PC-9 (cell line): Measurements from ENCODE around the gene TLN1. TPM values are rescaled to one million over a fixed set of nuclear protein-coding genes. Genes with fewer than 3 reads are reported as not detected.

Experiments
- BruUV-seq: library from RNA; stranded (reverse); fragments of 400-500 nt; replicated peaks from 2 replicates; lab custom pipeline; 2021; lab: Mats Ljungman, UMichigan
- CTCF ChIA-PET: fragments of 300-600 bp; sonication (Branson Sonifier 250); formaldehyde crosslinking; loops from one replicate; lab custom pipeline; 2022; ENCODE audit warnings: antibody characterized with exemption; lab: Charles Lee
- POLR2A ChIA-PET: fragments of 300-600 bp; sonication (Branson Sonifier 250); formaldehyde crosslinking; loops from one replicate; lab custom pipeline; 2022; ENCODE audit warnings: antibody characterized with exemption; ENCODE audit not compliant: unreplicated experiment; lab: Charles Lee
- DNase-seq, 2 experiments: peaks; one replicate each; pipeline versions ENCODE4 v3.0.0 to v3.0.0-alpha.2; 2015 to 2022; ENCODE audit warnings: mixed read lengths in 1 of 2
- H2AFZ ChIP-seq: fragments of 200-600 bp; sonication (generic); 2 replicates; pipeline ENCODE4 v1.8.1; 2017; ENCODE audit warnings: antibody characterized with exemption
- H3F3A ChIP-seq: fragments of 200-600 bp; sonication (generic); 2 replicates; pipeline ENCODE4 v1.8.1; 2017; ENCODE audit warnings: antibody characterized with exemption, mild to moderate bottlenecking, low read depth; ENCODE audit not compliant: insufficient read depth
- H3K27ac ChIP-seq: fragments of 200-600 bp; sonication (generic); 2 replicates; pipeline ENCODE4 v1.6.1; 2016; ENCODE audit warnings: mixed run types
- H3K27me3 ChIP-seq: fragments of 200-600 bp; sonication (generic); 2 replicates; pipeline ENCODE4 v1.6.1; 2016; ENCODE audit warnings: low read depth, mixed run types; ENCODE audit not compliant: insufficient read depth
- H3K36me3 ChIP-seq: fragments of 200-600 bp; sonication (generic); 2 replicates; pipeline ENCODE4 v1.6.1; 2016; ENCODE audit warnings: low read depth, mixed run types
- H3K4me1 ChIP-seq: fragments of 200-600 bp; sonication (generic); replicated peaks from 2 replicates; pipeline ENCODE4 v1.6.1; 2016; ENCODE audit warnings: mixed run types; ENCODE audit not compliant: insufficient read depth
- H3K4me2 ChIP-seq: fragments of 200-600 bp; sonication (generic); 2 replicates; pipeline ENCODE4 v1.6.1; 2017; ENCODE audit warnings: mixed run types
- H3K4me3 ChIP-seq: fragments of 200-600 bp; sonication (generic); 2 replicates; pipeline ENCODE4 v1.6.1; 2016; ENCODE audit warnings: mixed run types
- H3K79me2 ChIP-seq: fragments of 200-600 bp; sonication (generic); 2 replicates; pipeline ENCODE4 v1.6.1; 2017; ENCODE audit warnings: low read depth, mixed run types
- H3K9me2 ChIP-seq: fragments of 200-600 bp; sonication (generic); 2 replicates; pipeline ENCODE4 v1.8.1; 2017; ENCODE audit warnings: mild to moderate bottlenecking; ENCODE audit not compliant: insufficient read depth
- H3K9me3 ChIP-seq: fragments of 200-600 bp; sonication (generic); 2 replicates; pipeline ENCODE4 v1.8.1; 2016; ENCODE audit warnings: low read depth; ENCODE audit not compliant: insufficient read depth
- H4K20me1 ChIP-seq: fragments of 200-600 bp; sonication (generic); 2 replicates; pipeline ENCODE4 v1.8.1; 2017; ENCODE audit not compliant: insufficient read depth
- CTCF ChIP-seq: fragments of 200-600 bp; sonication (generic); conservative IDR thresholded peaks from 2 replicates; pipeline ENCODE4 v1.6.1; 2017; ENCODE audit warnings: mixed run types, antibody characterized with exemption, mild to moderate bottlenecking, moderate library complexity
- EZH2 ChIP-seq: fragments of 200-600 bp; sonication (generic); IDR thresholded peaks from 2 replicates; pipeline ENCODE4 v1.8.0; 2017; ENCODE audit warnings: antibody characterized with exemption, low read depth
- intact Hi-C: fragments of 100-400 bp; cut with micrococcal nuclease; formaldehyde crosslinking; loops from one replicate; pipeline ENCODE4 v1.10.0; 2022; ENCODE audit not compliant: unreplicated experiment
- total RNA-seq: library from RNA; stranded (reverse); gene quantifications from 2 replicates; pipeline ENCODE4 v1.2.3, GENCODE V29; 2021

TLN1 gene
- total RNA-seq, 1 experiment from 2014 or later, result 101 TPM

GRCh38 chr9:35660966-35661415, 71.0 kb downstream of the TLN1 start:
- H2AFZ ChIP-seq, result no peak overlapping the region
- intact Hi-C loops, result no loop called here
- no peaks in the 10 kb centered on the region for H4K20me1 ChIP-seq
- H3F3A ChIP-seq, result peaks cover 22% of the 10 kb centered on the region; the same call in 1 of the 2 replicates
- H3K79me2 ChIP-seq, result 0 out of 2 replicates have a peak, but pooled peaks cover 16% of the 10 kb centered on the region
- no peak for DNase-seq
- H3K27me3 ChIP-seq, result no peaks in the 10 kb centered on the region
- H3K4me1 ChIP-seq, result peaks cover 33% of the 10 kb centered on the region
- H3K4me2 ChIP-seq, result no peak overlapping the region
- H3K9me3 ChIP-seq, result no peaks in the 10 kb centered on the region
- no peaks in the 10 kb centered on the region for H3K9me2 ChIP-seq
- no peak overlapping the region for H3K4me3 ChIP-seq
- 0 out of 2 replicates have a peak, but pooled peaks have one; percentile 24 for TF ChIP-seq CTCF
- TF ChIP-seq EZH2, result no peak
- no peaks in the 10 kb centered on the region for H3K36me3 ChIP-seq
- CTCF ChIA-PET, result interaction anchor here (0.8 to 1.2 kb wide), 5 partner anchors 12 to 72 kb away, joined by 3 to 5 read pairs (median 4); partner anchors contain the start of genes CA9 and CREB3
- H3K27ac ChIP-seq, result no peak overlapping the region
- POLR2A ChIA-PET, result interaction anchor here (0.7 kb wide), 2 partner anchors 8 to 9 kb away, joined by 3 read pairs; no protein-coding TSS in a partner anchor
- BruUV-seq, result no TSS peak

DNA sequence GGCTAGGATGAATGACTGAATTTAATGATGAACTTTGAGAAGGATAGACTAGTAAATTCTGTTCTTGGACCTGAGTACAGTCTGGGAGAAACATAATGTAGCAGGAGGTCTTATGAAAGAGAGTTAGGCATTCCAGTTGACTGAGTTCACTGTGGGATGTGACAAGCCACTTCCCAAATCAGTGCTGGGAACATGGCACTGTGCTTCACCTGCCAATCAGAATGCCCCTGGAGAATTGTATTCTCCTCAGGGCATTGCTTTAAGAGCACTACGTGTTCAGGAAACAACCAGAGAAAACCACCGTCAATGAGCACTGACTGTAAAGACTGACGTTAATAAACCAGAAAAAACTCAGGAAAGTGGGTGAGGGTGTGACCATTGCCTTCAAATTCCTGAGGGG, 72.7 kb downstream of the TLN1 start:
- Histone ChIP-seq H3K27me3 (no peaks in the 10 kb centered on the region), H3K9me2 (no peaks in the 10 kb centered on the region), H3K27ac (peak overlapping the region; percentile 94), H3K36me3 (no peaks in the 10 kb centered on the region), H3K4me2 (peak overlapping the region; percentile 80), H3K4me3 (peak overlapping the region; percentile 72; the same call in 1 of the 2 replicates), H4K20me1 (no peaks in the 10 kb centered on the region), H3K4me1 (peaks cover 29% of the 10 kb centered on the region), H2AFZ (no peak overlapping the region), H3K9me3 (no peaks in the 10 kb centered on the region), H3F3A (peaks cover 22% of the 10 kb centered on the region; the same call in 1 of the 2 replicates), H3K79me2 (0 out of 2 replicates have a peak, but pooled peaks cover 10% of the 10 kb centered on the region)
- TF ChIP-seq EZH2, result no peak
- TF ChIP-seq CTCF, result no peak
- no TSS peak for BruUV-seq
- ChIA-PET CTCF (no interaction called here), POLR2A (interaction anchor here (0.7 kb wide), 1 partner anchor 587 kb away, joined by 13 read pairs; the partner anchor contains the start of gene VCP)
- intact Hi-C loops, result loop anchor here (2.0 to 5.0 kb wide), 3 partner anchors 38 to 248 kb away; partner anchors contain the start of genes CREB3, HRCT1, SPAAR and TLN1
- peak; percentile 33 to 60 for DNase-seq

GRCh38 chr9:35658968-35659220, 73.1 kb downstream of the TLN1 start:
- no peaks in the 10 kb centered on the region for H3K9me2 ChIP-seq
- peak overlapping the region; percentile 72 for H3K4me3 ChIP-seq
- H4K20me1 ChIP-seq, result no peaks in the 10 kb centered on the region
- CTCF ChIA-PET, result no interaction called here
- H3K27me3 ChIP-seq, result no peaks in the 10 kb centered on the region
- H2AFZ ChIP-seq, result peak overlapping the region; percentile 74
- 0 out of 2 replicates have a peak, but pooled peaks cover 5% of the 10 kb centered on the region for H3K79me2 ChIP-seq
- POLR2A ChIA-PET, result interaction anchor here (0.7 kb wide), 1 partner anchor 586 kb away, joined by 13 read pairs; the partner anchor contains the start of gene VCP
- H3K4me1 ChIP-seq, result peaks cover 25% of the 10 kb centered on the region
- TF ChIP-seq EZH2 (no peak), CTCF (no peak)
- no peak for DNase-seq
- no peaks in the 10 kb centered on the region for H3K36me3 ChIP-seq
- H3K27ac ChIP-seq, result peak overlapping the region; percentile 94
- peak overlapping the region; percentile 80 for H3K4me2 ChIP-seq
- intact Hi-C loops, result loop anchor here (1.0 to 5.0 kb wide), 4 partner anchors 38 to 248 kb away; partner anchors contain the start of genes CREB3, HRCT1, SPAAR and TESK1
- H3K9me3 ChIP-seq, result no peaks in the 10 kb centered on the region
- no TSS peak for BruUV-seq
- H3F3A ChIP-seq, result peaks cover 22% of the 10 kb centered on the region; the same call in 1 of the 2 replicates
